ENCODE results near the gene SHROOM4.

SHROOM4 gene

GRCh38 chrX:50762578-50762977, 51.4 kb downstream of the SHROOM4 start:
- no peaks in the 10 kb centered on the region for H3K27me3 ChIP-seq (ENCODE audit: insufficient read depth, poor library complexity, severe bottlenecking)
- DNase-seq (ENCODE audit: low spot score) (no peak), ATAC-seq (ENCODE audit: low read depth) (no peak)

GRCh38 chrX:50756276-50756675, 57.7 kb downstream of the SHROOM4 start:
- no peaks in the 10 kb centered on the region for H3K4me1 ChIP-seq (ENCODE audit: insufficient read depth, poor library complexity, severe bottlenecking)
- H3K9me3 ChIP-seq (ENCODE audit: severe bottlenecking): no peaks in the 10 kb centered on the region
- DNase-seq (ENCODE audit: low spot score) (no peak), ATAC-seq (ENCODE audit: low read depth) (peak; percentile 12; the same call in 1 of the 3 replicates)
- no peaks in the 10 kb centered on the region for H3K27me3 ChIP-seq (ENCODE audit: insufficient read depth, poor library complexity, severe bottlenecking)
- H3K36me3 ChIP-seq (ENCODE audit: low read depth): no peaks in the 10 kb centered on the region
- no peak overlapping the region for H3K4me3 ChIP-seq (ENCODE audit: severe bottlenecking)
- TF ChIP-seq CTCF (IDR thresholded peaks at IDR 0.05; ENCODE audit: poor library complexity, severe bottlenecking): no peak
- H3K27ac ChIP-seq (ENCODE audit: poor library complexity, severe bottlenecking): no peak overlapping the region

More at GRCh38 chrX:50762578-50762977, 51.4 kb downstream of the SHROOM4 start:
- Histone ChIP-seq H3K27ac (ENCODE audit: poor library complexity, severe bottlenecking) (no peak overlapping the region), H3K9me3 (ENCODE audit: severe bottlenecking) (no peaks in the 10 kb centered on the region), H3K4me1 (ENCODE audit: insufficient read depth, poor library complexity, severe bottlenecking) (no peaks in the 10 kb centered on the region), H3K4me3 (ENCODE audit: severe bottlenecking) (no peak overlapping the region), H3K36me3 (ENCODE audit: low read depth) (no peaks in the 10 kb centered on the region)
- no peak for TF ChIP-seq CTCF (IDR thresholded peaks at IDR 0.05; ENCODE audit: poor library complexity, severe bottlenecking)

GRCh38 chrX:50751091-50751490, 62.9 kb downstream of the SHROOM4 start:
- H3K9me3 ChIP-seq (ENCODE audit: severe bottlenecking): no peaks in the 10 kb centered on the region
- DNase-seq (ENCODE audit: low spot score) (no peak), ATAC-seq (ENCODE audit: low read depth) (no peak)
- no peak overlapping the region for H3K4me3 ChIP-seq (ENCODE audit: severe bottlenecking)
- H3K4me1 ChIP-seq (ENCODE audit: insufficient read depth, poor library complexity, severe bottlenecking): no peaks in the 10 kb centered on the region
- H3K27me3 ChIP-seq (ENCODE audit: insufficient read depth, poor library complexity, severe bottlenecking): no peaks in the 10 kb centered on the region
- TF ChIP-seq CTCF (IDR thresholded peaks at IDR 0.05; ENCODE audit: poor library complexity, severe bottlenecking): no peak
- H3K36me3 ChIP-seq (ENCODE audit: low read depth): no peaks in the 10 kb centered on the region
- H3K27ac ChIP-seq (ENCODE audit: poor library complexity, severe bottlenecking): no peak overlapping the region

GRCh38 chrX:50747471-50747900, 66.5 kb downstream of the SHROOM4 start:
- Histone ChIP-seq H3K4me3 (ENCODE audit: severe bottlenecking) (no peak overlapping the region), H3K27me3 (ENCODE audit: insufficient read depth, poor library complexity, severe bottlenecking) (no peaks in the 10 kb centered on the region), H3K27ac (ENCODE audit: poor library complexity, severe bottlenecking) (no peak overlapping the region), H3K9me3 (ENCODE audit: severe bottlenecking) (no peaks in the 10 kb centered on the region), H3K36me3 (ENCODE audit: low read depth) (no peaks in the 10 kb centered on the region), H3K4me1 (ENCODE audit: insufficient read depth, poor library complexity, severe bottlenecking) (no peaks in the 10 kb centered on the region)
- ATAC-seq (ENCODE audit: low read depth): no peak
- peak; percentile 62 for TF ChIP-seq CTCF (IDR thresholded peaks at IDR 0.05; ENCODE audit: poor library complexity, severe bottlenecking)
- no peak for DNase-seq (ENCODE audit: low spot score)

GRCh38 chrX:50736656-50737055, 77.3 kb downstream of the SHROOM4 start:
- H3K4me1 ChIP-seq (ENCODE audit: insufficient read depth, poor library complexity, severe bottlenecking): no peaks in the 10 kb centered on the region
- no peaks in the 10 kb centered on the region for H3K9me3 ChIP-seq (ENCODE audit: severe bottlenecking)
- no peak overlapping the region for H3K27ac ChIP-seq (ENCODE audit: poor library complexity, severe bottlenecking)
- H3K4me3 ChIP-seq (ENCODE audit: severe bottlenecking): no peak overlapping the region
- ATAC-seq (ENCODE audit: low read depth): no peak
- TF ChIP-seq CTCF (IDR thresholded peaks at IDR 0.05; ENCODE audit: poor library complexity, severe bottlenecking): no peak
- no peaks in the 10 kb centered on the region for H3K27me3 ChIP-seq (ENCODE audit: insufficient read depth, poor library complexity, severe bottlenecking)
- no peaks in the 10 kb centered on the region for H3K36me3 ChIP-seq (ENCODE audit: low read depth)
- DNase-seq (ENCODE audit: low spot score): no peak

Data from RWPE2 (cell line).